Measurements from ENCODE around the gene CTNNBL1.

Gene CTNNBL1

GRCh38 chr20:37890108-37890507 is 196.3 kb downstream of the CTNNBL1 start:
- H3K4me3 ChIP-seq (ENCODE audit: low read depth, low read length) = no peak overlapping the region
- TF ChIP-seq, protein P1, sequence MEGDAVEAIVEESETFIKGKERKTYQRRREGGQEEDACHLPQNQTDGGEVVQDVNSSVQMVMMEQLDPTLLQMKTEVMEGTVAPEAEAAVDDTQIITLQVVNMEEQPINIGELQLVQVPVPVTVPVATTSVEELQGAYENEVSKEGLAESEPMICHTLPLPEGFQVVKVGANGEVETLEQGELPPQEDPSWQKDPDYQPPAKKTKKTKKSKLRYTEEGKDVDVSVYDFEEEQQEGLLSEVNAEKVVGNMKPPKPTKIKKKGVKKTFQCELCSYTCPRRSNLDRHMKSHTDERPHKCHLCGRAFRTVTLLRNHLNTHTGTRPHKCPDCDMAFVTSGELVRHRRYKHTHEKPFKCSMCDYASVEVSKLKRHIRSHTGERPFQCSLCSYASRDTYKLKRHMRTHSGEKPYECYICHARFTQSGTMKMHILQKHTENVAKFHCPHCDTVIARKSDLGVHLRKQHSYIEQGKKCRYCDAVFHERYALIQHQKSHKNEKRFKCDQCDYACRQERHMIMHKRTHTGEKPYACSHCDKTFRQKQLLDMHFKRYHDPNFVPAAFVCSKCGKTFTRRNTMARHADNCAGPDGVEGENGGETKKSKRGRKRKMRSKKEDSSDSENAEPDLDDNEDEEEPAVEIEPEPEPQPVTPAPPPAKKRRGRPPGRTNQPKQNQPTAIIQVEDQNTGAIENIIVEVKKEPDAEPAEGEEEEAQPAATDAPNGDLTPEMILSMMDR (IDR thresholded peaks at IDR 0.05; ENCODE audit: low read depth, low read length) = no peak

DNA sequence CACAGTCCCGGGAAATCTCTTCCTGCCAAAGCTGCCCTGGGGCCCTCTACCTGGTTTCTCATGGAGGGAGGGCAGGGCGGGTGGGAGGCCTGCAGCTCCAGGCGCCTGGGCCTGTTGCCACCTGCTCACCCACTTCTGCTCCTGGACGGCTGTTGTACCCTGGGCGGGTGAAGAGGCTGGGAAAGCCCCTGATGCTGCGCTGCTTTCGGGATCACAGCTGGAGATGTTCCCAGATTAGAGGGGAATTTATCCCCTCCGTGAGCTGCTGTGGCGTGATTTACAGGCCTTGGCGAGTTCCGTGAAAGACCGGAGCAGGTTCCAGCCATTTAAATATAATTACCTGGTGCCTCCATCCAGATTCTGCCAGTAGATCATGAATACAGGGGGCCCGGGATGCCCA is 196.8 kb downstream of the CTNNBL1 start:
- H3K4me3 ChIP-seq (ENCODE audit: low read depth, low read length) = no peak overlapping the region
- TF ChIP-seq, protein P1 (IDR thresholded peaks at IDR 0.05; ENCODE audit: low read depth, low read length) = no peak

DNA sequence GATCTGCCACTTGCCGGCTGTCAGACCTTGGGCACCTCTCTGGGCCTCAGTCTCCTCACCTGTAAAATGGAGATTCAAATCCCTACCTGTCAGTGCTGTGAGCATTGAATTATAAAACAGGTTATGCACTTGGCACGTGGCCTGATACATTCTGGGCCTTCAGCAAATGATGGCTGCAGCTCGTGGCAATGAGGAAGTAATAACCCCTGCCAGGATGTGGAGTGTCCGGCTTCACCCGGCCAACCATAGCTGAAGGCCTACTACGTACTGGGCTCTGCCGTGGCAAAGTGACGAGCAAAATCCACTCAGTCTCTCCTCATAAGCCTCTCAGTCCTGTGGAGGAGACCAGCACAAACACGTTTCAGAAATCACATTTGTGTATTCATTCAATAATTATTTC is 198.2 kb downstream of the CTNNBL1 start:
- no peak overlapping the region for H3K4me3 ChIP-seq (ENCODE audit: low read depth, low read length)
- TF ChIP-seq, protein P1 (IDR thresholded peaks at IDR 0.05; ENCODE audit: low read depth, low read length) = no peak

DNA sequence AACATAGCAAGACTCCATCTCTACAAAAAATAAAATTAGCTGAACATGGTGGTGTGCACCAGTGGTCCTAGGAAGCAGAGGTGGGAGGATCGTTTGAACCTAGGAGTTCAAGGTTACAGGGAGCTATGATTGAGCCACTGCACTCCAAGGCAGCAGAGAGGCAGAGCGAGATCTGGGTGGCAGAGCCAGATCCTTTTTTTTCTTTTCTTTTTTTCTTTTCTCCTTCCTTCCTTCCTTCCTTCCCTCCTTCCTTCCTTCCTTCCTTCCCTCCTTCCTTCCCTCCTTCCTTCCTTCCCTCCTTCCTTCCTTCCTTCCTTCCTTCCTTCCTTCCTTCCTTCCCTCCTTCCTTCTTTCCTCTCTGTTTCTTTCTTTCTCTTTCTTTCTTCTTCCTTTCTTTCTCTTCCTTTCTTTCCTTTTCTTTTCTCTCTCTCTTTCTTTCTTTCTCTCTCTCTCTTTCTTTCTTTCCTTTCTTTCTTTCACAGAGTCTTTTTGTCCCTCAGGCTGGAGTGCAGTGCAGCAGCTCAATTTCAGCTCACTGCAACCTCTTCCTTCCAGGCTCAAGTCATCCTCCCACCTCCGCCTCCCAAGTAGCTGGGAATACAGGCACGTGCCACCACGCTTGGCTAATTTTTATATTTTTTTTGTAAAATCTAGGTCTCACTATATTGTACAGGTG is 199.9 kb downstream of the CTNNBL1 start:
- TF ChIP-seq, protein P1 (IDR thresholded peaks at IDR 0.05; ENCODE audit: low read depth, low read length) = no peak
- no peak overlapping the region for H3K4me3 ChIP-seq (ENCODE audit: low read depth, low read length)

DNA sequence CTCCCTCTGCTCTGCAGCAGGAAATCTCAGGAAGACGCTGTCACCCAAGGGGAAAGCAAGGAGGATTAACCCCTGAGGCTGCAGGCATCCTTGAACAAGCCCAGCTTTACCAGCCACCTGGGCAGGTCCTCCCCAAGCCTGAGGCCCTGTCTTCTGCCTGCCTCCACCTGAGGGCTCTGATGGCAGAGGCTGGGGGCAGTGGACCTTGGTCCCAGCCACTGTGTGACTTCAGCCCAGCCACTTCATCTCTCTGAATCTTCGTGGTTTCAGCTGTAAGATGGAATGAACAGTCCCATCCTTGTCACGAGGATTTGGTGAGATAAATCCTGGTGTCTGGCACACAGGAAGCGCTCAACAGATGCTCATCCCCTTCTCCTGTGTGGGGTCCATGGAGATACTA is 200.6 kb downstream of the CTNNBL1 start:
- TF ChIP-seq, protein P1 (IDR thresholded peaks at IDR 0.05; ENCODE audit: low read depth, low read length) = no peak
- no peak overlapping the region for H3K4me3 ChIP-seq (ENCODE audit: low read depth, low read length)

DNA sequence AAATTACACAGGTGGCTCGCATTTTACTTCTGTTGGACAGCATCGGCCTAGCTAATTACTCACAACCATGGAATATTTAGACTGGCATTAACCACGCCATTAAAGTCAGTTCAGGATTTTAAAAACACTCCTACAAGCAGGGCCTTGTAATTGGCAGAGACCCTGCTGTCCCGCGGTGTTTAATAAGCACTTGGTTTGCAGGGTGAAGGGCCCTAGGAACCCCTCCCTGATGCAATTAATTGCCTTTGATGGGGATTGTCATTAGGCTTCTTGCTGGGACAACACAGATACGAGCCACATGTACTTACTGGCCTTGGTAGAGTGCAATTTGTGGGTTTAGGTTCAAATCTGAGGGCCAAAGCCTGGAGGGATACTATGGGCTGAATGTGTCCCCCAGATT is 201.3 kb downstream of the CTNNBL1 start:
- TF ChIP-seq, protein P1 (IDR thresholded peaks at IDR 0.05; ENCODE audit: low read depth, low read length) = no peak
- H3K4me3 ChIP-seq (ENCODE audit: low read depth, low read length) = no peak overlapping the region

DNA sequence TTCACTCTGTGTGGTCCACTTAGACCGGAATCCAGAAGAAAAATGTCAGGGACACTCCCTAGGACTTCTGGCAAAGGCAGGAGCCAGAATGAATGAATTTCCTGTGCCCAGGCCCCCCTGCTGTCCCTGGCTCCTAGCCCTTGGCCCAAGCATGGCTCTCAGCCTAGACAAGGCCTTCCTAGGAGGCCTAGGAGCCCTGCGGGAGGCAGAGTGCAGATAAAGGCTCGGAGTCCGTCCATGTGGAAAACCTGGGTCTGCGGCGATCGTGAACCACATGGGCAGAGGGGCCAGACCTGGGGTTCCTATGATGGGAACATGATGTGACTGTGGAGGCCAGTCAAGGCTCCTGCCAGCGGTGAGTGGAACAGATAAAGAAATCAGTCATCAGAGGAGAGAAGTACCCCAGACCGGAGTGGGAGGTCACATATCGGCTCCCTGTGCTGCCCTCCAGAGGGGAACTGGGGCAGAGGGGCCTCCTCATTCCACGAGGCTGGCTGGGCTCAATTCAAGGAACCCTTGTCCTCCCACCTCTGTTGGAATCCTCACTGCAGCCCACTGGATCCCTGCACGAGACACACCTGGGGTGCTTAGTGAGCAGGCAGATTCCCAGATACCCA is 203.2 kb downstream of the CTNNBL1 start:
- TF ChIP-seq, protein P1 (IDR thresholded peaks at IDR 0.05; ENCODE audit: low read depth, low read length) = no peak
- no peak overlapping the region for H3K4me3 ChIP-seq (ENCODE audit: low read depth, low read length)

Data from WI38 (cell line).